VCaP (cell line): ENCODE measurements around the gene FYN.

Experiments
- H3K27ac ChIP-seq: fragments of 450-650 bp; 2 replicates; pipeline ENCODE4 v1.5.1; 2017
- TF ChIP-seq, protein P1 (sequence below): fragments of 450-650 bp; conservative IDR thresholded peaks from 2 replicates; pipeline ENCODE4 v1.5.1; 2017; ENCODE audit warnings: mild to moderate bottlenecking, moderate library complexity

FYN gene

DNA sequence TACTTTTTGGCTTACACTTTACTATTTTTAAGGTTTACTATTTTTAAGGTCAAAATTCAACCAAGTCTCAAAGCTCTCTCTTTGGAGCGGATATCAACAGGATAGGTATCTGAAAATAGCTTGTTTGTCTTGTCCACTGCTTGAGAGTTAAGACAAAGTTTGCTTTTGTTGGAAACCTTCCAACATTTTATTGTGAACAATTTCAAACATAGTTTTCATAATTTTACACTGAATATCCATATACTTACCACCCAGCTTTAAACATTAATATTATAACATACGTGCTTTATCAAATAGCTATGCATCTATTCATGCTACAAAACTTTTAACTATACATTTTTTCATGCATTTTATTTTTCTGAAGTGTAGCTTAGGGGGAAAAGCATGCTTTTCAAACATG, 109.9 kb downstream of the FYN start:
- TF ChIP-seq, protein P1, sequence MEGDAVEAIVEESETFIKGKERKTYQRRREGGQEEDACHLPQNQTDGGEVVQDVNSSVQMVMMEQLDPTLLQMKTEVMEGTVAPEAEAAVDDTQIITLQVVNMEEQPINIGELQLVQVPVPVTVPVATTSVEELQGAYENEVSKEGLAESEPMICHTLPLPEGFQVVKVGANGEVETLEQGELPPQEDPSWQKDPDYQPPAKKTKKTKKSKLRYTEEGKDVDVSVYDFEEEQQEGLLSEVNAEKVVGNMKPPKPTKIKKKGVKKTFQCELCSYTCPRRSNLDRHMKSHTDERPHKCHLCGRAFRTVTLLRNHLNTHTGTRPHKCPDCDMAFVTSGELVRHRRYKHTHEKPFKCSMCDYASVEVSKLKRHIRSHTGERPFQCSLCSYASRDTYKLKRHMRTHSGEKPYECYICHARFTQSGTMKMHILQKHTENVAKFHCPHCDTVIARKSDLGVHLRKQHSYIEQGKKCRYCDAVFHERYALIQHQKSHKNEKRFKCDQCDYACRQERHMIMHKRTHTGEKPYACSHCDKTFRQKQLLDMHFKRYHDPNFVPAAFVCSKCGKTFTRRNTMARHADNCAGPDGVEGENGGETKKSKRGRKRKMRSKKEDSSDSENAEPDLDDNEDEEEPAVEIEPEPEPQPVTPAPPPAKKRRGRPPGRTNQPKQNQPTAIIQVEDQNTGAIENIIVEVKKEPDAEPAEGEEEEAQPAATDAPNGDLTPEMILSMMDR: no peak
- H3K27ac ChIP-seq: no peak overlapping the region

GRCh38 chr6:111761783-111762312, 111.4 kb downstream of the FYN start:
- TF ChIP-seq, protein P1: no peak
- no peak overlapping the region for H3K27ac ChIP-seq

GRCh38 chr6:111761212-111761611, 112.0 kb downstream of the FYN start:
- no peak overlapping the region for H3K27ac ChIP-seq
- TF ChIP-seq, protein P1: no peak

DNA sequence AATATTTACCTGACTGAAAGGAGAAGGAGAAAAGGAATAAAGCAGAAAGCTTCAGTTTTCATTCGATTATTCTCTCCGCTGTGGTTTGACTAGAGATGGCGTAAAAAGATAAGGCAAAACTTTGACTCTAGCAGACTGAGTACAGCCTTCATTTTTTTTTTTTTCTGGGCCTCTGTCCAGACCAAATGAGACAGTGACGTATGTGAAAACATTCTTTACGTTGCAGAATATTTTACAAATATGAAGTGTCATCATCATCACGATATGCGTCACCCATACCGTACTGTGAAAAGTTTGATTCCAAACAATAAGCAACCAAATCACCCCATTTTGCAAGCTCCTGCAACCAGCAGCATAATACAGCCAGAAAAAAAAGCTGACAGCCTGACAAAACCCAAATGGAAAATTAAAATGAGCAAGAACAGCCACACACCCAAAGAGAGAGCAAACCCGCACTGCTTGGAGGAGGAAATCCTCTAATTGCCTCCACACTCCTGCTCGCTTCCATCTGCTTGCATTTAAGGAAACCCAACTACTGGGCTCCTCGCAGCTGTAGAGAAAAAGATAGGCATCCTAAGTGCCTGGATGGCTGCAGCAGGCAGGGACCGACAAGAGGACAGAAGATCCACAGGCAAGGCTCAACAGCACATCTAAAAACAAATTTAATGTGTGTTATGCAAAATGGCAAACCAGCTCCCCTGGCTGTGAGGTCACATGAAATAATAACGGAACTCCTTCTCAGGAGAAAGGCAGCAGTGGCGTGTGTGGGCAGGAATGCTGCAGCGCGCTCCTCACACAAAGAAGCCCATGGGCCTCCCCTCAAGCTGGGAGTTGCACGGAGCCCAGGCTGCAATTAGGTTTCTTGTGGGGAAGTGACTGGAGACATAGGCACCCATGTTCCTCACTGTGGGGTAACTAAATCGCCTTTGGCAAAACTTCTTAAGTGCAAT, 113.1 kb downstream of the FYN start:
- TF ChIP-seq, protein P1: no peak
- no peak overlapping the region for H3K27ac ChIP-seq

- no peak overlapping the region for H3K27ac ChIP-seq
Measured at GRCh38 chr6:111759331-111759835, 113.9 kb downstream of the FYN start.

GRCh38 chr6:111758608-111759329, 114.5 kb downstream of the FYN start:
- H3K27ac ChIP-seq: no peak overlapping the region
- TF ChIP-seq, protein P1: no peak

More at GRCh38 chr6:111759331-111759835, 113.9 kb downstream of the FYN start:
- TF ChIP-seq, protein P1: no peak

DNA sequence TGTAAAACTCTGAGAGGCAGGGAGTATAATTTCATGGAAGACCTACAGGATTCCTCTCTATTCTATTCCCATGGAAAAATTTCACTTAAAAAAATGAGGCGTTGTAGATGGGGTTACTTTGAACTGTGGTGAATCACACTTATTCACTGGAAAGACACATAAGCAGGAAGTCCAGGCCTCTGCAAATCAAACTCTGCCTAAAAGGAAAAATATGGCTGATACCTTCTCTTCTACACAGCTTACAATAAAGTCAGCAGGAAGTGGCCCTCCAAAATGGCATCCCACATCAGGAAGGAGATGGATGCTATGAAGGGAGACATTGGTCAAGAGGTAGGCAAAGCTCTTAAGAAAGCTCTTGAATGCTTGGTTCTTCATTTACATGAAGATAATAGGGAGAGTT, 115.9 kb downstream of the FYN start:
- TF ChIP-seq, protein P1: no peak
- H3K27ac ChIP-seq: no peak overlapping the region
